HG03469 (cell line): Measurements from ENCODE around the gene GIPC3.

ENCODE experiments used
- ATAC-seq: cut with Tn5 transposase; IDR thresholded peaks from one replicate; pipeline ENCODE4 v1.9.1; 2021; ENCODE audit warnings: mild to moderate bottlenecking, moderate library complexity, moderate number of reproducible peaks; ENCODE audit not compliant: unreplicated experiment

The GIPC3 gene

DNA sequence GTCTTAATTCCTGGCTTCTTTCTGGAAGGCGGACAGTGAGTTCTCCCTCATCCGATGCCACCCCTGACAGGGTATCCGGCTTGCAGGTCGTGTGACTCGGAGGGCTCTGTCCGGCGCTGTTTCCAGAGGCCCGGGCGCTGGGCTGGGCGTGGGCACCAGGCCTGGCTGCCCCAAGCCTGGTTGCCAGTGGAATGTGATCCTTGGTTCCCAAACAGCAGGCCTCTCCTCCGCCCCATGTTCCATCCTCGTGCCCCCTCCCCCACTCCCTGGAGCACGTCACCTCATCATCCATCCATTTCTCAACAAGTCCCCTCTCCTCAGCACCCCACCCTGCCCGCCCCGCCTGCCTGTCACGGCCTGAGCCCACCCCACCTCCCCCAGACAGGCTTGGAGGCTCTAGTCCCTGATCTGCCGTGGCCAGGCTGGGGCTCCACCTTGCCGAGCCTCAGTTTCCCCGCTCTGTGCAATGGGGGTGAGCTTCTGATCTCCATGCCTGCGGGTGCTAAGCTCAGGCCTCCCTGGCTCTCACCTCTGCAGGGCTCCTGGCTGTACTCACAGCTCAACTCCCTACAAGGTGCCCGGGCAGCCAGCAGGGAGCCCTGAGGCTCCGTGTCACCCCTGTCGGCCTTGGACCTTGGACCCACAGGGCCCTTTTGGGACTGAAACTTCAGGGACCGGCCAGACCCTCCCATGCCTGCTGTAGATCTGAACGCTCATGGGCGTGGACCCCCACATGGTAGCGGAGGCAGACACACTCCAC lies 19.1 kb downstream of the GIPC3 start:
- no peak for ATAC-seq

- no peak for ATAC-seq
Measured at GRCh38 chr19:3604987-3605343, 19.7 kb downstream of the GIPC3 start.

DNA sequence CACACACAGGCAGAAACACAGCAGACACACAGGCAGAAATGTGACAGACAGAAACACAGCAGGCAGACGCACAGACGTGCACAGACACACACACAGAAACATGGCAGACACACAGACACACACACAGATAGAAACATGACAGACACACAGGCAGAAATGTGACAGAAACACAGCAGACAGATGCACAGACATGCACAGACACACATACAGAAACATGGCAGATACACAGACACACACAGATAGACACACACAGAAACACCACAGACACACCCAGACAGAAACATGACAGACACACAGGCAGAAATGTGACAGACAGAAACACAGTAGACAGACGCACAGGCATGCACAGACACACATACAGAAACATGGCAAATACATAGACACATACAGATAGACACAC lies 20.1 kb downstream of the GIPC3 start:
- ATAC-seq = no peak

- ATAC-seq = no peak
Measured at GRCh38 chr19:3605770-3606169, 20.5 kb downstream of the GIPC3 start.

- no peak for ATAC-seq
Measured at GRCh38 chr19:3606174-3606689, 21.0 kb downstream of the GIPC3 start.

GRCh38 chr19:3606690-3607289 lies 21.5 kb downstream of the GIPC3 start, which contains the start of gene TBXA2R:
Gene TBXA2R (minus strand): TSS chr19:3606875. CDS start chr19:3600634, 6,241 bp downstream.
- no peak for ATAC-seq

DNA sequence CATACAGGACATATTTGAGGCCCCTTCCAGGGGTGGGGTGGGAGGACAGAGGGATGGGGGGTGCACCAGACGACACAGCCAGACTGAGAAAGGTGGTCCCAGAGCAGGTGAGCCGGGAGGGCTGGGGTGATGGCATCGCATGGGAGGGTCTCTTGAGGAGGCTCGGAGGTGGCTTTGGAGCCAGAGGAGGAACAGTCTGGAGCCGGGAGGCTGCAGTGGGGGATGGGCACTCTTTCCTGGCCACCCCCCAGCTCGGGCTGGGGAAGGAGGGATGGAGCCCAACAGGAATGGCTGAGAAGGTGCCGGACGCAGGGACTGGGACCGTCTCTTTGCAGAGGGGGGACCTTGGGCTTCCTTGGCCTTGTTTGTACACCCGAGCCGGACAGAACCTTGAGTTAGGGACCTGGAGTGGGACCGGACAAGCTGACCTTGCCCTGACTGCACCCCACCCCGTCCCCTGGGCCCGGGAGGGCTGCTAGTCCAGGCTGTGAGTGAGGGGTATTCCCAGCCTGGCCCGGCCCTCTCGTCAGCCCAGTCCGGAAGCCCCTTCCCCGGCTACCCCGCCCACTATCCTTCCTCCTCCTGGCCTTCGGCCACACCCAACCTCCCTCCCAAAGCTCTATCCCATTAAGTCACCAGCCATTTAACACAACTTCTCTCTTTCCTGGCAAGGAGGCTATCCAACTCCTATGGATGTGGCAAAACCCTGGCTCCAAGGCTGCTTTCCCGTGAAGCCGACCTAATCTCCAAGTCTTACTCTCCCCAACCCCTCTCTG lies 22.2 kb downstream of the GIPC3 start:
- ATAC-seq = no peak

- ATAC-seq = no peak
Measured at GRCh38 chr19:3608079-3608641, 22.9 kb downstream of the GIPC3 start.

- ATAC-seq = no peak
Measured at GRCh38 chr19:3608750-3609322, 23.6 kb downstream of the GIPC3 start.

DNA sequence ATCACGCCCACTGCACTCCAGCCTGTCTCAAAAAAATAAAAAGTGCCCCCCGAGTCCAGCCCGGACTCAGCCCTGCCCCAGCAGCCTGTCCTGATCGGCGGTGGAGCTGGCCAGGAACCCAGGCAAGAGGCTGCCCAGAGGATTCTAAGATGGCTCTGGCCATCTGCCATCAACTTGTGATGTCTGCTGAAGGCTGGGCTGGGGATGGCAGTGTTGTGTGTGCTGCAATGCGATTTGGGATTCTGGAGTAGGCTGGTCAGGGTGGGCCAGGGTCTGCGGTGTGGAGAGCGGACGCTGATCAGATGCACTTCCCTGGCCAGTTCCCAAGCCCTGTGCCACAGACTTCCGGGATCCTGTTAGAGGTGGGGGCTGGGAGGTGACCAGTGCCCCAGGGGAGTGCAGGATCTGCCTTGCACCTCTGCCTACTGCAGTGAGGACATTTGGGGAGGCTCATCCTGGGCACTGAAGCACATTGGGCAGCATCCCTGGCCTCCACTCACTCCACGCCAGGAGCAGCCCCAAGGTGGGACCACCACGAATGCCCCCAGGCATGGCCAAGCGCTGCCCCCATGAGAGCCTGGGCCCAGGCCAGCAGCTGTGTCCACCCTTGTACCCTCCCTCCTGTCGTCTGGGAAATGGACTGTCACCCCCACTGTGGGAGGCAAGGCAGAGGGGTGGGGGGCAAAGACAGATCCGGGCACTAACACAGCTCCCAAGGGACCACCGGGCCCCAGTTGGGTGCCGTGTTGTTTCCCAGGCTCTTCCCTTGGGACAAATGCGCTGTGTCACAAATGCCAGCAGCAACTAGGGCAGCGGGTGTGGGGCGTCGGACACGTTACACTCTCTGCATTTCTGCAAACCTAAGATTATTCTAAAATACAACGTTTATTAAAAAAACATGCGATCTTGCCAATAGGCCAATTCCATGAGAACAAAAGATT lies 24.8 kb downstream of the GIPC3 start:
- ATAC-seq = no peak

GRCh38 chr19:3610745-3611717 lies 25.8 kb downstream of the GIPC3 start:
- ATAC-seq = no peak

DNA sequence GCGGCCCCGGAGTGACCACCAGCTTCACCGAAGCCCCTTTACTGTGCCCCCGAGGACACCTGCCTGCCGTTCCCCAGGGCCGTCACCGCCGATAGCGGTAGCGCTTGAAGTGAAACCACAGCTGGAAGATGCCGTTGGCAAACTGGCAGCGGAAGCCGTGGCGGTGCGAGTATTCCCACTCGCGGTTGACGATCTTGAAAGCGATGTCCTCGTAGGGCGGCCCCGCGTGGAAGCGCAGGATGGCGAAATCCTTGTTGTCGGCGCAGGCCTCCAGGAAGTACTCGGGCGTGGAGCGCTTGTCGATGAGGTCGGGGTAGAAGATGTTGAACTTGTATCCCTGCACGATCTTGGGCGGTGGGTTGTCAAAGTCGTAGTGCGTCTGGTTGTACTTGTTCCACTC lies 26.6 kb downstream of the GIPC3 start:
- no peak for ATAC-seq

DNA sequence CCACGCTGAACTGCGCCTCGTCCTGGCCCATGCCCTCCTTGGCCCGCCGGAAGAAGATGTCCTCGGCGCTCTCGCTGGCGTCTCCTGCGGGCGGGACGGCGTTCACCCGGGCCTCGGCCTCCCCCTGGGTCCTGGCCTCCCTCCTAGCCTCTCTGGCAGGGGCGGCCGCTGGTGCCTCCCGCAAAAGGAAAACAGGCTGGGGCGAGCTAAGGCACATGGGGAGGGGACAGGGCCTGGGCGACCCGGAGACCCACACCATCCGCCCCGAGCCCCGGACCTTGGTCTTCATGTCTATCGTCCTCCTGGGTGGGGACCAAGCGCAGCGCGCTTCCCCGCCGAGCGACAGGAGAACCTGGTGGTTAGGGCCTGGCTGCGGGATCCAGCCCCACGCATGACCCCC lies 27.1 kb downstream of the GIPC3 start:
- no peak for ATAC-seq

DNA sequence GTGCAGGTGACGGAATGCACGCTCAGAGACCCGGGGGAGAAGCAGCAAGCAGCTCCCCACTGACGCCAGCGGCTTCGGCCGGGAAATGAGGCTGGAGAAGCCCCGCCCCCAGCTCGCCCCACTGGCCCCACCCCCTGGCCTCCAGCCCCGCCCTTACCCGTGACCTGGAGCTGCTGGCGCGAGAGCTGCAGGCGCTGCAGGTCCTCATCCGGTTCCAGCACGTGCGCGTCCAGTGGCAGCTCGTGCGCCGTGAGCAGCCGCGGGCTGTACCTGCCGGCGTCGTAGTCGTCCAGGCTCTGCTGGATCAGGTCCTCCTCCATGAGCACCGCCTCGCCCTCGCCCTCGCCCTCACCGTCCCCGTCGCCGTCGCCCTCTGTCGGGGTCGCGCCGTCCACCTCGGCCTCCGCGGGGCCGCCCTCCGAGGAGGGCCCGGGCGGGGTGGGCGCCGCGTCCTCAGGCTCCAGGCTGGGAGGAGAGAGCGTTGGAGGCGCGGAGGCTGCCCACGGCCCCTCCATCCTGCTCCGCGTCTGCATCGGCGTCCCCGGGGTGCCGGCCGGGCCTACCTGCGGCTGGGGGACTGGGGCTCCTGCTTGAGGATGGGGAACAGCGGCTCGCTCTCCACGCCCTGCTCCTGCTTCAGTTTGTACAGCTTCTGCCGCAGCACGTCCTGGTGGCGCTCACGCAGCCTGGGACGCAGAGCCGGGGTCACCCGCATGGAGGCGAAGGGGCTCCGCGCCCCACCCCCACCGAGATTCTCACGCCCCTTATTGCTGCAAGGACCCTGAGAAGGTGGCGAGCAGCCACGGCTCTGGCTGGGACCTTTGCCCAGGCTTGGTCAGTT lies 27.8 kb downstream of the GIPC3 start:
- no peak for ATAC-seq

GRCh38 chr19:3613818-3614661 lies 28.8 kb downstream of the GIPC3 start:
- ATAC-seq = no peak

GRCh38 chr19:3614858-3615505 lies 29.7 kb downstream of the GIPC3 start:
- no peak for ATAC-seq
